CD4-positive, alpha-beta T cell treated with Interleukin-6 for 4 hours (primary cell): ENCODE data around the gene AP1S3.

Experiments
- DNase-seq: peaks from one replicate; pipeline ENCODE4 v3.0.0-alpha.2; 2020; ENCODE audit warnings: mixed read lengths

Gene AP1S3

GRCh38 chr2:223722226-223722625 lies 115.2 kb downstream of the AP1S3 start:
- DNase-seq: no peak

GRCh38 chr2:223721746-223722145 lies 115.6 kb downstream of the AP1S3 start:
- no peak for DNase-seq

DNA sequence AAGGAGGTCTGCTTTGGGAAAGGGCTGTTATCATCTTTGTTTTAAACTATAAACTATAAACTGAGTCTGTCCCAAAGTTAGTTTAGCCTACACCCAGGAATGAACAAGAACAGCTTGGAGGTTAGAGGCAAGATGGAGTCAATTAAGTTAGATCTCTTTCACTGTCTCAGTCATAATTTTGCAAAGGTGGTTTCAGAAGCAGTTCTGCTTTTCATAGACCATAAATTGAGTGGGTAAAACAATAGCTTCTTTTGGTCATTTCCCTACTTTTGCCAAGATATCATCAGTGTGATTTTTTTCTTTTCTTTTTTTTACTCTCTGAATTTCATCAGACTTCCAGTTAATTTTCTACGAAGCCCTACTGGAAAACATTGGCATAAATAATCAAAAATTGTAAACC lies 117.0 kb downstream of the AP1S3 start:
- DNase-seq: no peak

- no peak for DNase-seq
Observed at GRCh38 chr2:223712642-223713041, 124.7 kb downstream of the AP1S3 start.

DNA sequence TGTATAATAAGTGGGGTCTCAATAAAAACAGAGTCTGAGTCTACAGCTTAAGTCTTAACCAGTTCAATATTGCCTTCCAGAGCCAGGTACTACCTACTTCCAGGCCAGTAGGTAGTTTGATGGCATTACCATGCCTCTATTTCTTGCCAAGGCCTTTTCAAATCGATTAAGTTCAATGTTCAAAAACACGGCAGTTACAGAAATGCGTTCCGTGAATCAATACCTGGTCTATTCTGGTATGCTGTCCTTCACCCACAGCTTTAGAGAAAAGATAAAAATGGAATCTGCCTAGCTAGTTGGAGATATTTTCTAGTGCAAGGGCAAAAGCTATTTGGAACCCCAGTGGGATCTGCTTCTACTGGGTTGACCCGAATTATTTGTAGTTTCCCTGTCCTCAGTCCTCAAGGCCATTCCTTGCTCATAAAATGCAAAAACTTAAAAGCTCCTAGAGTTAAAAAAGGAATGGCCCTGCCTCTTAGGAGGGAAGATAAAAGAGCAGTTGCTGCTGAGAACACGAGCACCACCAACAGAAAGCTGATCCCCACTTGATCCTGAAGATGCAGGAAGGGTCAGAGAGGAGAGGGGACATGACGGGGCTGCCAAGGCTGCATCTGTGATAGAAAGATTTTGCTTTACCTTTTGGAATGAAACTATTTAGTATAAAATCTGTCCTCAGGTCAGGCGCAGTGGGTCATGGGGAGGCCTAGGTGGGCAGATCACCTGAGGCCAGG lies 125.6 kb downstream of the AP1S3 start:
- no peak for DNase-seq
